HCT116 (cell line): ENCODE measurements around the gene DOK5. TPM values are rescaled to one million over a fixed set of nuclear protein-coding genes. Genes with fewer than 3 reads are reported as not detected.

Source experiments
- ATAC-seq: fragments of 200-7000 bp; cut with Tn5 transposase; 2 replicates; pipeline ENCODE4 v1.9.1; 2020; ENCODE audit warnings: mild to moderate bottlenecking, moderate library complexity
- BruUV-seq: library from RNA; stranded (reverse); fragments of 400-500 nt; replicated peaks from 2 replicates; lab custom pipeline; 2021; lab: Mats Ljungman, UMichigan
- CTCF ChIA-PET: fragments of 300-600 bp; sonication (Branson Sonifier 250); formaldehyde crosslinking; loops from one replicate; lab custom pipeline; 2021; ENCODE audit warnings: antibody characterized with exemption; lab: Charles Lee
- POLR2A ChIA-PET: fragments of 300-600, 350-600 bp; sonication (Branson Sonifier 250); formaldehyde crosslinking; loops from one replicate; lab custom pipeline; 2021; ENCODE audit warnings: antibody characterized with exemption; lab: Charles Lee
- RAD21 ChIA-PET, 2 experiments: fragments of 300-600 bp; sonication (Branson Sonifier 250); formaldehyde crosslinking; loops; one replicate each; lab custom pipeline; 2023; ENCODE audit warnings: low total read pairs in 2 of 2; ENCODE audit not compliant: uncharacterized antibody in 2 of 2, unreplicated experiment in 2 of 2, low non-redundant PET in 1 of 2; lab: Charles Lee
- DNase-seq: peaks from one replicate; pipeline ENCODE4 v3.0.0-alpha.2; 2010; ENCODE audit warnings: low read depth, low spot score
- H2AFZ ChIP-seq: fragments of 200-600 bp; shearing (Covaris generic), sonication (generic); 2 replicates; pipeline ENCODE4 v1.6.1; 2017; ENCODE audit warnings: low read depth, mixed run types, mixed read lengths, antibody characterized with exemption, low read length; ENCODE audit not compliant: poor library complexity, severe bottlenecking
- H3K27ac ChIP-seq: 2 replicates; pipeline ENCODE4 v1.5.1; 2012; ENCODE audit warnings: low read depth, low read length
- H3K27me3 ChIP-seq: fragments of 200-600 bp; sonication (generic); 2 replicates; pipeline ENCODE4 v1.6.1; 2016; ENCODE audit warnings: mixed run types, low read length, mixed read lengths; ENCODE audit not compliant: insufficient read depth
- H3K36me3 ChIP-seq, 2 experiments: fragments of 200-500 bp in 1 of 2; fragments of 200-600 bp in 1 of 2; sonication (Bioruptor generic) in 1 of 2; sonication (generic) in 1 of 2; 2 replicates each; pipeline versions ENCODE4 v1.5.1 to v1.6.1; 2014 to 2016; ENCODE audit warnings: low read length in 2 of 2, inconsistent platforms in 1 of 2, mixed read lengths in 1 of 2, mixed run types in 1 of 2; ENCODE audit not compliant: insufficient read depth in 2 of 2, control insufficient read depth in 1 of 2
- H3K4me1 ChIP-seq, 2 experiments: fragments of 200-600 bp in 1 of 2; sonication (generic) in 1 of 2; 2 replicates each; pipeline versions ENCODE4 v1.5.1 to v1.6.1; 2012 to 2017; ENCODE audit warnings: low read length in 2 of 2, inconsistent platforms in 1 of 2, mild to moderate bottlenecking in 1 of 2, mixed read lengths in 1 of 2, mixed run types in 1 of 2, moderate library complexity in 1 of 2; ENCODE audit not compliant: insufficient read depth in 2 of 2, control insufficient read depth in 1 of 2
- H3K4me2 ChIP-seq: fragments of 200-600 bp; sonication (generic); 2 replicates; pipeline ENCODE4 v1.6.1; 2017; ENCODE audit warnings: mixed run types, low read length, mixed read lengths
- H3K4me3 ChIP-seq, 2 experiments: fragments of 200-600 bp in 1 of 2; sonication (generic) in 1 of 2; replicated peaks in 1 of 2; 2 replicates each; pipeline ENCODE4 v1.5.1; 2011 to 2016; ENCODE audit warnings: low read length in 2 of 2, control low read depth in 1 of 2, low read depth in 1 of 2, mild to moderate bottlenecking in 1 of 2, mixed read lengths in 1 of 2, mixed run types in 1 of 2
- H3K79me2 ChIP-seq: fragments of 200-600 bp; sonication (generic); 2 replicates; pipeline ENCODE4 v1.6.1; 2017; ENCODE audit warnings: mild to moderate bottlenecking, mixed run types, low read length, moderate library complexity, mixed read lengths; ENCODE audit not compliant: insufficient read depth
- H3K9ac ChIP-seq: fragments of 200-600 bp; sonication (generic); 2 replicates; pipeline ENCODE4 v1.6.1; 2016; ENCODE audit warnings: low read length, mixed read lengths
- H3K9me2 ChIP-seq: fragments of 200-600 bp; sonication (generic), shearing (Covaris generic); 2 replicates; pipeline ENCODE4 v1.6.1; 2017; ENCODE audit warnings: mixed run types, mild to moderate bottlenecking, moderate library complexity; ENCODE audit not compliant: insufficient read depth
- H3K9me3 ChIP-seq, 2 experiments: fragments of 200-500 bp in 1 of 2; fragments of 200-600 bp in 1 of 2; sonication (Bioruptor generic) in 1 of 2; sonication (generic) in 1 of 2; 2 replicates each; pipeline ENCODE4 v1.6.1; 2014 to 2017; ENCODE audit warnings: low read length in 2 of 2, mixed read lengths in 2 of 2, inconsistent platforms in 1 of 2, low read depth in 1 of 2, mild to moderate bottlenecking in 1 of 2, mixed run types in 1 of 2, moderate library complexity in 1 of 2; ENCODE audit not compliant: control insufficient read depth in 1 of 2, insufficient read depth in 1 of 2
- H4K20me1 ChIP-seq: fragments of 200-600 bp; sonication (generic), shearing (Covaris generic); 2 replicates; pipeline ENCODE4 v1.6.1; 2017; ENCODE audit warnings: mixed run types, mild to moderate bottlenecking, moderate library complexity; ENCODE audit not compliant: insufficient read depth
- ATF3 ChIP-seq: IDR thresholded peaks from 2 replicates; pipeline ENCODE4 v1.6.1; 2012
- EZH2phosphoT487 ChIP-seq: fragments of 200-600 bp; IDR thresholded peaks from 2 replicates; pipeline ENCODE4 v1.6.1; 2018; ENCODE audit warnings: antibody characterized with exemption, borderline replicate concordance
- FOSL1 ChIP-seq: IDR thresholded peaks from 2 replicates; pipeline ENCODE4 v1.6.1; 2012; ENCODE audit warnings: low read depth
- POLR2AphosphoS5 ChIP-seq: IDR thresholded peaks from 2 replicates; pipeline ENCODE4 v1.6.1; 2011; ENCODE audit warnings: mild to moderate bottlenecking, low read depth, low read length, moderate library complexity
- REST ChIP-seq: IDR thresholded peaks from 2 replicates; pipeline ENCODE4 v1.6.1; 2012; ENCODE audit warnings: low read depth
- YY1 ChIP-seq: IDR thresholded peaks from 2 replicates; pipeline ENCODE4 v1.6.1; 2011; ENCODE audit warnings: low read length, low read depth, moderate library complexity, mild to moderate bottlenecking; ENCODE audit not compliant: insufficient replicate concordance; ENCODE audit errors: extremely low read depth
- ZBTB33 ChIP-seq: IDR thresholded peaks from 2 replicates; pipeline ENCODE4 v1.6.1; 2011; ENCODE audit warnings: mild to moderate bottlenecking, low read length, moderate library complexity; ENCODE audit not compliant: insufficient replicate concordance; ENCODE audit errors: extremely low read depth
- ZFX ChIP-seq: fragments of 450-650 bp; IDR thresholded peaks from 2 replicates; pipeline ENCODE4 v1.6.1; 2017
- intact Hi-C: fragments of 100-400 bp; cut with micrococcal nuclease; formaldehyde crosslinking; loops from 2 replicates; pipeline ENCODE4 v1.10.0; 2022
- total RNA-seq: library from RNA; stranded (reverse); gene quantifications from one replicate; pipeline ENCODE4 v1.2.1, GENCODE V29; 2021; ENCODE audit not compliant: unreplicated experiment

Gene DOK5
- total RNA-seq, 1 experiment from 2014 or later, result not detected

- no TSS peak for BruUV-seq
- ATAC-seq, result no peak
- intact Hi-C loops, result no loop called here
Observed at GRCh38 chr20:54525916-54526590, 50.7 kb downstream of the DOK5 start.

More at GRCh38 chr20:54525916-54526590, 50.7 kb downstream of the DOK5 start:
- H3K27me3 ChIP-seq, result peaks cover 37% of the 10 kb centered on the region
- ChIA-PET CTCF (no interaction called here), RAD21 (no interaction called here), POLR2A (no interaction called here)
- H3K4me3 ChIP-seq, result no peak overlapping the region
- no peak for DNase-seq
- H3K27ac ChIP-seq, result no peak overlapping the region
- 0 out of 4 replicates have a peak, but pooled peaks cover 0 to 3% of the 10 kb centered on the region in 2 experiments for H3K4me1 ChIP-seq
- no peak overlapping the region for H3K9ac ChIP-seq
- no peak for TF ChIP-seq REST
- no peak for TF ChIP-seq ZBTB33
- no peak for TF ChIP-seq ZFX
- TF ChIP-seq YY1, result no peak
- TF ChIP-seq ATF3, result no peak
- TF ChIP-seq EZH2phosphoT487, result no peak
- no peak for TF ChIP-seq FOSL1
- TF ChIP-seq POLR2AphosphoS5, result no peak
- H3K9me2 ChIP-seq, result no peaks in the 10 kb centered on the region
- no peaks in the 10 kb centered on the region for H3K79me2 ChIP-seq
- H2AFZ ChIP-seq, result no peak overlapping the region
- H4K20me1 ChIP-seq, result no peaks in the 10 kb centered on the region
- no peak overlapping the region for H3K4me2 ChIP-seq
- H3K9me3 ChIP-seq, result no peaks in the 10 kb centered on the region
- no peaks in the 10 kb centered on the region for H3K36me3 ChIP-seq
